GM21825 (cell line): ENCODE measurements around the gene ADAMTS9.

Experiments used
- ATAC-seq: cut with Tn5 transposase; IDR thresholded peaks from one replicate; pipeline ENCODE4 v1.9.1; 2021; ENCODE audit warnings: mild to moderate bottlenecking, moderate library complexity; ENCODE audit not compliant: unreplicated experiment

The ADAMTS9 gene

GRCh38 chr3:64687781-64688604 is at the start of gene ADAMTS9:
Gene ADAMTS9, minus strand, starts transcription at chr3:64688000. Its CDS starts 343 bp downstream, at chr3:64687657.
- ATAC-seq: no peak

GRCh38 chr3:64732576-64732975 is 44.8 kb upstream of the ADAMTS9 start:
- ATAC-seq: no peak

GRCh38 chr3:64730681-64731080 is 42.9 kb upstream of the ADAMTS9 start:
- ATAC-seq: no peak

GRCh38 chr3:64728994-64729393 is 41.2 kb upstream of the ADAMTS9 start:
- ATAC-seq: no peak

GRCh38 chr3:64728428-64728827 is 40.6 kb upstream of the ADAMTS9 start:
- no peak for ATAC-seq

- no peak for ATAC-seq
These were observed 38.8 kb upstream of the ADAMTS9 start for GRCh38 chr3:64726414-64727090.

GRCh38 chr3:64718976-64719375 is 31.2 kb upstream of the ADAMTS9 start:
- no peak for ATAC-seq

- ATAC-seq: no peak
These were observed 30.2 kb upstream of the ADAMTS9 start for GRCh38 chr3:64717872-64718613.

GRCh38 chr3:64717411-64717810 is 29.6 kb upstream of the ADAMTS9 start:
- no peak for ATAC-seq

GRCh38 chr3:64716110-64716710 is 28.4 kb upstream of the ADAMTS9 start:
- ATAC-seq: no peak

- no peak for ATAC-seq
These were observed 27.6 kb upstream of the ADAMTS9 start for GRCh38 chr3:64715211-64715982.

GRCh38 chr3:64708456-64708855 is 20.7 kb upstream of the ADAMTS9 start:
- ATAC-seq: no peak

- ATAC-seq: no peak
These were observed 18.1 kb upstream of the ADAMTS9 start for GRCh38 chr3:64705946-64706345.

GRCh38 chr3:64696896-64697295 is 9.1 kb upstream of the ADAMTS9 start:
- ATAC-seq: no peak

GRCh38 chr3:64694114-64694513 is 6.3 kb upstream of the ADAMTS9 start:
- ATAC-seq: no peak

- ATAC-seq: no peak
These were observed 5.2 kb upstream of the ADAMTS9 start for GRCh38 chr3:64693031-64693430.

- no peak for ATAC-seq
These were observed 3.3 kb upstream of the ADAMTS9 start for GRCh38 chr3:64691051-64691450.

- ATAC-seq: no peak
These were observed 567 bp downstream of the ADAMTS9 start for GRCh38 chr3:64687086-64687780.

- ATAC-seq: no peak
These were observed 1.3 kb downstream of the ADAMTS9 start for GRCh38 chr3:64686446-64686908.
